Islet of Langerhans (tissue), 1 donor: ENCODE results near the gene TBC1D14.
"Not testable (repeated sequence)": the region's sequence is repeated elsewhere in the genome, so short reads cannot be mapped to it uniquely, and the experiment has no call there.

ENCODE experiments used
- FAIRE-seq: peaks from one replicate; lab custom pipeline; 2011; peaks lifted over from hg19 to GRCh38; lab: Jason Lieb, UNC

Gene TBC1D14

DNA sequence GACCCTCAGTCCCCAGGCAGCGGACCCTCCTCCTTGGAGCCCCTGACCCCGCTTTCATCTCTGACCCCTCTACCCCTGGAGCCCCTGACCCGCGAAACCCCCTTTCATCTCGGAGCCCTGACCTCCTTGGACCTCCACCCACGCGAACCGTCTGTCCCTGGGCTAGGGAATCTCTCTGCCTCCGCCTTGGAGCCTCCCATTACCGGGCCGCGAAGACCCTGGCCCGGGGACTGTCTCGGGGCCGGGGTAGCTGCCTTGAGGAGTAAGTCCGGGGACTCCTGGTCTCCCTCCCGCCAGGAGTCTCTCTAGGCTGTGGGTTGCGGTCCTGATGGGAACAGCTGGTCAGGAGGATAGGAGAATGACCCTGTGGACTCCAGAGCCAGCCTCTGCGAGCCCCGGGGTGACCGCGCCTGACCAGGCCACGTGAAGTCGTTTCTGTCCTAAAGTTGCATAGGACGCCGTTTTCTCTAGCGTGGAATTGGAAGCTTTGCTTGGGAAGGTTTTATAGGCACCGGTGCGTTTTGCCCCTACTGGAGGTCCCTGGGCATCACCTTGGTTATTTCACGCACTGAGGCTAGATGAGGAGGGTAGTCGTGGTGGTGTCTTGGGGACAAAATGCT is 824 bp downstream of the TBC1D14 start:
- FAIRE-seq, result no peak

DNA sequence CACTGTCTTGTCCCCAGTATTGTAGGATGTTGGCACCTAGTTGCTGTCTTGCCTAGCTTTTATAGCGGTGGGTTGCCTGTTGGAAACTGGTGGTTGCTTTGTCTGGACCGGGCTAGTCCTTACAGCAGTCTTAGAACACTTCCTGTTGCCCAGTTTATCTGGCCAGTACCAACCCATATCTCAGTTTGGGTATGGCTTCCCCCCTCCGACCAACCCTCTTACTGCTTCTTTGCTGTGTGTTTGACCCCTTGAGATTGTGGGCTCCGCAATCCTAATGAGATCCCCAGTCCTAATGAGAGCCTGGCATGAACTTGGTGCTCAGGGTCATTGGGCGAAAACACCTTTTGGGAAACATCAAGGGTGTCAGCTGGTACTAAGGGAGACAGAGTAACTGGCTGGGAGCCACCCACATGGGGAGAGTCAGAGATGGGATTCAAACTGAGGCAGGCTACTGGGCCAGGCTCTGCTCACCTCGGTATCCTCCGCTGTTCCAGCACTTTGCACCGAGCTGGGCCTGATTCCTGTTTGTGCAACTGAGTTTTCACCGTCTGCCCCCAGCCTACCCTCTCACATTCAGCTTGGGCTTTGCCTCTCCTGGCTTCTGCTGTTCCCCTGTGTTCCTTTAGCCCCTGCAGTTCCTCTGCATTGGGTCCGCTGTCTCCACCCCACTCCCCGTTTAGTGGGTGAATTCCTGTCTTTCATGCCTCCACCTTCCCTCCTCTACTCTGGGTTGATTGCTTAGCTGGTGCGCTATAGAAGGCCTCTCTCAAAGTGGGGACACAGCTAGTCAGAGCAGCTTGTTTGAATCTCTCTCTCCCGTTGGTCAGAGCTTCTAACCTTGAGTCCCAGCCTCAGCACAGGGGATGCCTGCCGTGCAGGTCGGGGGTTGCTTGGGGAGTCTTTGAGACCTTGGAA is 1.6 kb downstream of the TBC1D14 start:
- no peak for FAIRE-seq

DNA sequence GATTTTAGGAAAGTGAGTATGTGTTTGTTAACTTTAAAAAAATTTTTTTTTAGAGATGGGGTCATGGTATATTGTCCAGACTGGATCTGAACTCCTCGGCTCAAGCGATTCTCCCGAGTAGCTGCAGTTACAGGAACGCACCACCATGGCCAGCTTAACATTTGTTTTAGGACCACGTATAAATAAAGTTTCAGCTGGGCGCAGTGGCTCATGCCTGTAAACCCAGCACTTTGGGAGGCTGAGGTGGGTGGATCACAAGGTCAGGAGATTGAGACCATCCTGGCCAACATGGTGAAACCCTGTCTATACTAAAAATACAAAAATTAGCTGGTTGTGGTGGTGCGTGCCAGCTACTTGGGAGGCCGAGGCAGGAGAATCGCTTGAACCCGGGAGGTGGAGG is 2.3 kb downstream of the TBC1D14 start:
- not testable (repeated sequence) for FAIRE-seq

DNA sequence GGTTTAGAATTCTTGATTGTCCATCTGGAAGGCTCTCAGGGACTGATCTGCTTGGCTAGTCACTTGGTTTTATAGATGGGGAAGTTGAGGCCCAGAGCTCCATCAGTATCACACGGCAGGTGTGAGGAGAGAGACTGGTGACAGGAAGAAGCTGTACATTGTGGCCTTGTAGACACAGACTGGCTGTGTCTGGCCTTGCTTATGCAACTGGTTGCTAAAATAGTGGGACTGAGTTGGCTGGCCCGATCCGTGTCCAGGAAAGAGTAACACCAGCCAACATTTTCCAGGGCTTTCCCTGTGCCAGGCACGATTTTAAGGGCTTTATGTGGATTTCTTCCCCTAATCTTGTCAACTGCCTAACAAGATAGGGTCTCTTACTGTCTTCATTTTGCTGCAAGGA is 2.8 kb downstream of the TBC1D14 start:
- FAIRE-seq, result no peak

DNA sequence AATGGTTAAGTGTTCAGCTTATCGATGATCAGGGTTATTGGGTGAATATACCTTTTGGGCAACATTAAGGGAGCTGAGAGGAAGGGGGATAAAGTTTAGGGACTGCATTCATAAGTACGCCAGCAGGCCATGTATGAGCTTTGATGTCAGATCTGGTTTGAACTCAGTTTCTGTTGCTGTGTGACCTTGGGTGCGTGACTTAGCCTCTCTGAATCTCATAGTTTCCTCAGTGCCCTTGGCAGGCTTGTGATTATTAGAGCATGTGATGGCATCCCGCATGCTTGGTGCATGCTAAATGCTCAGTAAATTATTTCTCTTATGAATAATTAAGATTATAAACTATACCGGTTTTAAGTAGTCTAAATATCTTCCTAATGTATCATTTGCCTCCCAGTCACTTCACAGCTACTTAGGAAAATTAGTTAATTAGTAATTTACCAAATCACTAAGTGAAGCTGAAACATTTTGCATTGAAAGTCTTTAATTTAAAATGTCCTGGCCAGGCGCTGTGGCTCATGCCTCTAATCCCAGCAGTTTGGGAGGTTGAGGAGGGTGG is 3.8 kb downstream of the TBC1D14 start:
- FAIRE-seq, result no peak

- FAIRE-seq, result no peak
Observed at GRCh38 chr4:6914448-6914847, 4.8 kb downstream of the TBC1D14 start.

DNA sequence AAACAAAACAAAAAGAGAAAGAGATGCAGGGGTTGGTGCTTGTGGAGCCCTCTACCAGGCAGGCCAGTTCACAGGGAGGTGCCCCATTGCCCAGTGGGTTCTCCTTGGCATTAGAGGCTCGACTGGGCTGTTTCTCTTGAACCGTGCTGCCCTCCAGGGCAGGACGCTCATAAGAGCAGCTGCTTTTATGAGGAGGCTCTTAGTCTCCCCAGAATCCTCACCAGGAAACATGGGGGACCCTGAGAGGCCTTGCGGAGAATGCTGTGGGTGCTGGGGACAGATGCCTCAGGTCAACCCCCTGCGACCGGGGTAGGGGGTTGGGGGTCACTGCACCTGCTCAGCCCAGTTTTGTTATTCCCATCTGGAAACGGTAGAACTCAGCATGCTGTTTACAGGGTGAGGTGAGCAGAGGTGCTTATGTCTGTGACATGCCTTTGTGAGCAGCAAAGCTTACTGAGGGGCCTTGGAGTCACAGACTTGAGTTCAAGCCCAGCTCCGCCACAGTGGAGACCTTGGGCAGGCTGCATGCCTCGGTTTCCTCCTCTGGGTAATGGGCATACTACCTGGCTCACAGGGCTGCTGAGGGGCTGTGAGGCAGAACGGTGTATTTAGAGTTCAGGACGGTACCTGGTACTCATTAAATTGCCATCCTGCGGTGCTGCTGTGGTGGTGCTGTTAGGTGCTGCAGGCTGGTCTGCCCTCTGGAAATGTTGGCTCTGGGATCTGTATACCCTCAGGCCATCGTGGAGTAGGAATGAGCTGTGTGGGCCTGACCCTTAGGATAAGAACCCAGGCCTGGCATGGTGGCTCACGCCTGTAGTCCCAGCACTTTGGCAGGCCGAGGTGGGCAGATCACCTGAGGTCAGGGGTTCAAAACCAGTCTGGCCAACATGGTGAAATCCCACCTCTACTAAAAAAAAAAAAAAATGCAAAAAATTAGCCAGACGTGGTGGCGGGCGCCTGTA is 5.7 kb downstream of the TBC1D14 start:
- no peak for FAIRE-seq

DNA sequence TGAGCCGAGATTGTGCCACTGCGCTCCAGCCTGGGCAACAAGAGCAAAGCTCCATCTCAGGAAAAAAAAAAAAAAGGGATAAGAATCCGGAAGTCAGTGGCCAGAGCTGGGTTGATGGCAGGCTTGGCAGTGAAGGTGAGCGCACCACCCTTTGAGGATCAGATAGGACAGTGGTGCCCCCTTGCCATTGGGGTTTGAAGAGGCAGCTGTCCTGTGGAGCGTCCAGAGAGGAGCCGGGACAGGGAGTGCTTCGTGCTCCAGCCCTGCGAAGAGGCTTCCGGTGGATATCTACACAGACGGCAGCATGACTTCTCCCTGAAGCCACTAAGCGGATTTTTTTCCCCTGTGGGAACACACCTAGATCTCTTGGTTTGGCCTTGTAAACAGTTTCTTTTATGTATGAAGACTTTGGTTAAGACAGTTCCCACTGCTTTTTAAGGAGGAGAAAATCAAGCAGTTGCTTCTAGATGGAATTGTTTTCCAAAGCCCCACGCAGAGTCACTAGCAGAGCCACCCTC is 6.5 kb downstream of the TBC1D14 start:
- FAIRE-seq, result no peak

DNA sequence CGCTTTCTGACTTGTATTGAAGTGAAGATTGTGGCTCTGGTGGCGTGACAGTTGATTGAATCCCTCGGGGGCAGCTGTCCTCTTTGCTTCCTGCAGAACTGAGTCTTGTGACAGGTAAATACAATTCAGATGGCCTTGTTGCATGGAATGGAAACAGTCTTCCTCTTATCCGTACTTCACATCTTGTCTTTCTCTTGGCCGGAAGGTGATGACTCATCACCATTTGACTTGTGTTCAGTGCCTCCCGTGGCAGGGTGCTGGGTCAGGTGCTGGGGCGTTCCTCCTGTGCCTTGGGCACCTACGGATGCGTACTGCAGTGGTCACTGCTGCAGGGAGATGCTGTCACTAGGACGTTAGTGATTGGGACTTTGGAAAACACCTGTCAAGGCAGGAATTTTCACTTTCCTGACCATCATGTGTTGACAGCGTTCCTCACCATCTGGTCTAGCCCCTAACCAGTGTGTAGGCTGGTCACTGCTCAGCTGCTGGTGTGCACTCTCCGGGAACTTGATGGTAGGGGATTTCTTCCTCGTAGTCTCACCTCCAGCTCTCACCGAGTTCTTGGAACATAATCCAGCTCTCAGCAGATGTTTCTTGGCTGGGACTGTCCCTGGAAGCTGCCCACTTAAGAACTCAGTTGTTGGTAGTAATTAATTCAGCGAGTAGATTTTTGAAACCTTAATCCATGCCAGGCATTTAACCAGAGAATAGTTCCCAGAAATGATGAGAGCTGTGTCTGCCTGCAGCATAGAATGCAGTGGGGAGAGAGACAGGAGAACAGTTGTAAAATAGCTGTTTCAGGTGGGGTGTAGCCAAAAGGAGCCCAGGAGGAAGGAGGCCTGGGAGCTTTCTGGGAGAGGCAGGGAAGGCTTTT is 7.2 kb downstream of the TBC1D14 start:
- FAIRE-seq, result no peak

DNA sequence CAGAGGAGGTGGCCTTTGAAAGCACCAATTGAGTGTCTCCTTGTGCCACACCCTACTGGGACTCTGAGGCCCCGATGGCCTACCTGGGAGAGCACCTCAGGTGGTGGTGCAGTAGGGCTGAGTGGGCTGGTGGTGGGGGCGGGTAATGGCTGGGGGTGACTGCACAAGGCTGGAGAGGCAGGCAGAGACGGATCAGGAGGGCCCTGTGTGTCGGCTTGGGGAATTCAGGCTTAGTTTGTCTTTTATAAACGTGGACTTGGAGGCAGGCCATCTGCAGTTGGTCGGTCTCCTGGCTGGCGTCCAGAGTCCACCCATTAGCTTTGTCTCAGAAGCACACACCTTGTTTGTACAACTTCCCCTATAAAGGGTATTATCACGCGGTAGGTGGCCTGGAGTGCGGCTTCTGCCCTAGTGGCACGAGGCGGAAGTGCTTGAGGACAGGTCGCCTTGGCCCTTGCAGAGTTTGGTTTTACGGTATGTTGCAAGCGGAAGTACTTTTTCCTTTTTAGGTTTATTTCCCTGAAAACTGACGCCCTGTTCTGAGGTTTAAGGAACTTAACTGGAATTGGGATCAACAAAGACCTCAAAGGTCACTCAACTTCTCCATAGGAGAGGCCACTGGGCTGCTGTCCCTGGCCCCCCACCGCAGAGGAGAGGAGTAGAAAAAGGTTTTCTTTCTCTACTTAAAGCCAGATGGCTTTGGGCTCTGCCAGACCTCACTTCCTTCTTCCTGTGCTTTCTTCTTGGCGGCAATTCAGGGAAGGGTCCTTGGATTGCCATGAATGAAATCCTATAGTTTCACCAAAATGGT is 8.0 kb downstream of the TBC1D14 start:
- FAIRE-seq, result peak; percentile 64

GRCh38 chr4:6918338-6918737 is 8.7 kb downstream of the TBC1D14 start:
- no peak for FAIRE-seq

- FAIRE-seq, result no peak
Observed at GRCh38 chr4:6920171-6920570, 10.5 kb downstream of the TBC1D14 start.

DNA sequence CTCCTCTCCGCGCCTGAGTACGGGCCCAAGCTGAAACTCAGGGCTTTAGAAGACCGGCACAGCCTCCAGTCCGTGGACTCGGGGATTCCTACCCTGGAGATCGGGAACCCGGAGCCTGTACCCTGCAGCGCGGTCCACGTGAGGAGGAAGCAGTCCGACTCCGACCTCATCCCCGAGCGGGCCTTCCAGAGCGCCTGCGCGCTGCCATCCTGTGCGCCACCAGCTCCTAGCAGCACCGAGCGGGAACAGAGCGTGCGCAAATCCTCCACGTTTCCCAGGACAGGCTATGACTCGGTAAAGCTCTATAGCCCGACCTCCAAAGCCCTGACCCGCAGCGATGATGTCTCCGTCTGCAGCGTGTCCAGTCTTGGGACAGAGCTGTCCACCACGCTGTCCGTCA is 13.9 kb downstream of the TBC1D14 start:
- FAIRE-seq, result no peak

DNA sequence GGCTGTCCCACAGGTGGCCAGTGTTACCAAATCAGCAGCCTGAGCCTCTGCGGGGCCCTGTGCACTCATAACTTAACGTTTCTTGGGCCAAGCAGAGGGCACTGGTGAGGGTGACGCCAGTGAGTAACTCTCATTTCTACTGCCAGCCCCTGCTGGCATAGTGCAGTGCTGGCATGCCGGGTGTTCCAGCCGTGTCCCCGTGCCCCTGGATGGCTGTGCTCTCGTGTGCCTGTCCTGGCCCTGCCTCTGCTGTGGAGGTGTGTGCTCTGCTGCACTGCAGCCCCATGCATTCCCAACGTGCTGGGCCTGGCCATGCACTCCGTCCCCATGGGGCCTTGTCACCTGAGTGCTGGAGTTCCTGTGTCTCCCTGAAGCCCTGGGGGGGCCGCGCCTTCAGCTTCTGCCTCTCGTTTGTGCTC is 14.7 kb downstream of the TBC1D14 start:
- no peak for FAIRE-seq

DNA sequence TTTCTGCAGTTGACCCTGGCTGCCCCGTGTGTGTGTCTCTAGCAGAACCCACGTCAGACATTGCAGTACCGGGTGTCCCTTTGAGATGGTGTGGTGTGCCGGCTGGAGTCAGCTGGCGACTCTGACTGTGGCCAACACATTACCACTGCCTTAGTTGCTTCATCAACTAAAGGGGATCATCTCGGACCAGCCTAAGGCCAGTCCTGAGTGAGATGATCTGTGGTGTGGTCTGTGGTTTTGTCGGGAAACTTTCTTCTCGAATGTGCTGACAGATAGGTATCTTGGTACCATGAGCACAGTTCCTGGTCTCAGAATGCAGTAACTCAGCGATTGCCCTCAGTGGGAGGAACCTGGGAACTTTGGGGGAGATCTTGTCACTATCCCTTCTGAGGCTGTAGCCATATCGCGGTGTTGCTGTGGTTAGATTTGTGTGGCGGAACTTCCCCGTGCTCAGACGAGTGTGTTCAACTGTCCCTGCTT is 15.8 kb downstream of the TBC1D14 start:
- FAIRE-seq, result no peak

GRCh38 chr4:6926081-6926480 is 16.5 kb downstream of the TBC1D14 start:
- FAIRE-seq, result no peak

DNA sequence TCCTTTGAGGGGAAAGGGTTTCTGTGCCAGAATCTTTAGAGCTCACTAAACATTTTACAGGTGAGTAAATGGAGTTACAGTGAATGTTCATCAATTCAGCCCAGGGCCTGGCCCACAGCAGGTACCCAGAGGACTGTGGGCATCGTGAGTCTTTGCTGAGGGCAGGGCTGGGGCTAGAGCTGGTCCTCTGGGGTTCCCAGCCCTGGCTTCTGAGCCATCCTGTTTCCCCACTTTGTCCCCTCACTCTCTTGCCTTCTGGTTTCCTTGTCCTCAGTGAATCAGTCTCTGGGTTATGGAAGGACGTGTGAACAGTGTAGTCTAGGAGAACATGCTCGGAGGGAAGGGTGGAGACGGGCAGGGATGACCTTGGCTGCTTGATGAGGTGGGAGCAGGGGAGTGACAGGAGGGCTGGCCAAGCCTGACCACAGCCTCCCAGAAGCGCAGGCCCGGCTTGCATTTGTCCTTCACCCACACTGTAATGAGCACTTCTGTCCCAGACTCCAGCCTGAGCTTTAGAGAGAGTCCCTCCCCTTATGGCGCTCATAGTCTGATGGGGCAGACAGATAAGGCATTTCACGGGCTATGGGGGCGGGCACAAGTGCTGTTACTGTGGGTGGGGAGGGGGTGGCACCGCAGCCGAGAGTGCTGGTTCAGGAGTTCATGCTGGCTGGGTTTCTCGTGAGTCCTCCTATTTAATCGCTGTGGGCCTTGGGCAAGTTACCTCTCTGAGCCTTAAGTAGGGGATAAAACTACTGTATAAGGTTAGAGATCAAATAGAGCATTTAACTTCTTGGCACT is 17.3 kb downstream of the TBC1D14 start:
- FAIRE-seq, result no peak

- no peak for FAIRE-seq
Observed at GRCh38 chr4:6928081-6928480, 18.5 kb downstream of the TBC1D14 start.

DNA sequence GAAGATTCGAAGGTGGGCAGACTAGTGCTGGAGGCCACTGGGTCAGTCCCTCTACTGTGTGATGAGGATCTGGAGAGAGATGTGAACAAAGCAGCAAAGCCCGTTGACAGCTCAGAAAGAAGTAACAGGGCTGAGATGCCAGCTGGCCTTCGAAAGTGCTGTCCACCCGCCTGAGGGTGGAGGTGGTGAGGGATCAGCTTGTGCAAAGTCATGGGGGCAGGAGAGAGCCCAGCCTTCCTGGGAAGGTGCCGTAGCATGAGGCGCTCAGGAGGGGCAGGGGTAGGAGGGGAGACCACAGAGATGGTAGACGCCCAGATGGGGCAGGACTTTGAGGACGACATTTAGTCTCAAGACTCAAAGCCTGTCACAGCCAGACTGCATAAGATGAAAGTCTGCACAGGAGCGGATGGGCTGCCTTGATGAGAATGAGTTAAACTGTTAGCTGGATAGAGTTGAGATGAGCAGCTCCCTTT is 19.7 kb downstream of the TBC1D14 start:
- no peak for FAIRE-seq
